ENCODE measurements around the gene OTUD3. TPM values are rescaled to one million over a fixed set of nuclear protein-coding genes. Genes with fewer than 3 reads are reported as not detected.

The OTUD3 gene
- total and polyA plus RNA-seq, 2 of the 4 experiments (the other 2 are of a cell fraction), result 2.9 to 3.1 TPM

DNA sequence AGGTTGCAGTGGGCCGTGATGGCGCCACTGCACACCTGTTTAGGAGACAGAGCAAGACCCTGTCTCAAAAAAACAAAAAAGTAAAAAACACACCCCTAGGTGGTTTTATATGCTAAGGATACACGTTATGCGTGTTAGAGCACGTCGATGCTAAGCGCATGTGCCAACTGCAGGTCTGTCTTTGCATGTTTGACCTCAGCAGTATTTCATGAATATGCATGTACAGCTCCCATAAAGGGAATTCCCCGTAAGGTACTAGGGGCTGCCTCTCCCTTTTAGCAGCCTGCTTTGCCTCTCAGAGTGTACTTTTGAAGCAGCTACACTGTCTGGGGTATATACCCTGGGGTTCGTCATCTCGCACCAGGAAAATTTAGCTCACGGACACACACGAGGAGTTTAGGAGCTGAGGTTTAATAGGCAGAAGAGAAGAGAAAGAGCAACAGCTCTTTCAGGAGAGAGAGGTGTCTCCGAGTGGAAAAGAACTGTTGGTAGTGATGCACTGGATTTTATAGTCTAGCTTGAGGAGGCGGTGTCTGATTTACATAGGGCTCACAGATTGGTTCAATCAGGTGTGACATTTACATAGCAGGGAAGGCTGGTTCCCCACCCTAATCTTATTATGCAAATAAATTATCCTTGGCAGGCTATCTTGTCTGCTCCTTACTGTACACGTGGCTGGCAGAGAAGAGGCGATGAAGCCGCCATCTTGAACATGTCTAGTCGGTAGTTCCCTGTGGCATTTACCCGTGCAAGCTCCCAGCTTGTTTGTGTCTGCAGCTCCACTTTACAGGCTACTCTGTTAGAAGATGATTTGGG is 4.2 kb upstream of the OTUD3 start:
- no peak overlapping the region for H2BK20ac ChIP-seq (ENCODE audit: low read depth, low read length)
- no peak overlapping the region for H3K4me3 ChIP-seq (ENCODE audit: insufficient read depth, low read depth, low read length)
- ATAC-seq (ENCODE audit: low read depth) (no peak), DNase-seq (no peak)
- H2AFZ ChIP-seq (replicated peaks; ENCODE audit: low read length, poor library complexity), result no peak overlapping the region
- H3K27me3 ChIP-seq (ENCODE audit: control insufficient read depth, insufficient read depth, low read length), result peaks cover 2% of the 10 kb centered on the region; the same call in 1 of the 2 replicates
- no peaks in the 10 kb centered on the region for H3K36me3 ChIP-seq (ENCODE audit: control insufficient read depth, insufficient read depth, low read length)
- no peak overlapping the region for H3K56ac ChIP-seq (ENCODE audit: extremely low read depth, insufficient read depth, low read length)
- no peak overlapping the region for H4K5ac ChIP-seq (ENCODE audit: low read depth, low read length)
- intact Hi-C loops (cut with micrococcal nuclease) (no loop called here), in situ Hi-C loops (cut with MboI; ENCODE audit: low sequenced_read_pairs) (no loop called here), dilution Hi-C loops (cut with HindIII; ENCODE audit: low sequenced_read_pairs, unreplicated experiment) (no loop called here)
- no TSS peak for BruUV-seq (replicated peaks)
- H2AK5ac ChIP-seq (ENCODE audit: low read depth, low read length), result no peak overlapping the region
- H3K18ac ChIP-seq (ENCODE audit: low read depth, low read length), result no peak overlapping the region
- TF ChIP-seq CTCF (conservative IDR thresholded peaks at IDR 0.05; ENCODE audit: low read depth, low read length) (no peak), MXI1 (IDR thresholded peaks at IDR 0.05; ENCODE audit: borderline replicate concordance, low read depth, low read length) (no peak), MAZ (IDR thresholded peaks at IDR 0.05; ENCODE audit: borderline replicate concordance, low read depth, low read length) (no peak), MAFK (IDR thresholded peaks at IDR 0.05; ENCODE audit: low read depth, low read length) (no peak), RAD21 (IDR thresholded peaks at IDR 0.05; ENCODE audit: low read length) (no peak)
- no peaks in the 10 kb centered on the region; the same call in 1 of the 2 replicates for H3K4me1 ChIP-seq (ENCODE audit: control insufficient read depth, insufficient read depth, low read length)
- H3K27ac ChIP-seq (ENCODE audit: insufficient read depth, low read length), result no peak overlapping the region
- H3K79me1 ChIP-seq (ENCODE audit: low read depth in 1 of 2, low read length in 2 of 2), result peaks cover 3% of the 10 kb centered on the region in 2 experiments
- H2BK15ac ChIP-seq (ENCODE audit: low read depth, low read length), result no peak overlapping the region
- ChIA-PET POLR2A (ENCODE audit: unreplicated experiment) (no interaction called here), CTCF (interaction anchor here (0.7 kb wide), 1 partner anchor 61 kb away, joined by 4 read pairs; no protein-coding TSS in a partner anchor)
- H3K9me3 ChIP-seq (ENCODE audit: control insufficient read depth, insufficient read depth, low read length), result no peaks in the 10 kb centered on the region
- H4K8ac ChIP-seq (ENCODE audit: low read depth in 2 of 2, low read length in 2 of 2), result no peak overlapping the region
- H3K4me2 ChIP-seq (ENCODE audit: low read depth, low read length), result no peak overlapping the region
- H2AK9ac ChIP-seq (replicated peaks; ENCODE audit: low read depth, low read length, poor library complexity), result no peak overlapping the region
- no peak overlapping the region for H3K23ac ChIP-seq (ENCODE audit: low read depth, low read length)
- no peak overlapping the region for H4K91ac ChIP-seq (ENCODE audit: insufficient read depth, low read depth, low read length)
- no peak overlapping the region for H3K4ac ChIP-seq (ENCODE audit: low read depth, low read length)
- H2BK5ac ChIP-seq (ENCODE audit: low read depth, low read length, poor library complexity, severe bottlenecking), result no peak overlapping the region
- H3K9ac ChIP-seq (ENCODE audit: low read depth, low read length), result no peak overlapping the region
- H4K20me1 ChIP-seq (ENCODE audit: insufficient read depth, low read length), result peaks cover 3% of the 10 kb centered on the region; the same call in 1 of the 2 replicates
- 96% methylated on average over 4 of the region's 19 CpGs; no CpG with 5 or more reads in 1 of the 2 experiments for WGBS, 2 experiments (ENCODE audit: extremely low coverage in 2 of 2, insufficient read length in 1 of 2)
- no peak overlapping the region for H3K14ac ChIP-seq (replicated peaks; ENCODE audit: low read depth, low read length)
- H2BK120ac ChIP-seq (ENCODE audit: low read depth, low read length), result no peak overlapping the region
- H3K9me1 ChIP-seq (ENCODE audit: insufficient read depth, low read length), result 0 out of 2 replicates have a peak, but pooled peaks cover 2% of the 10 kb centered on the region

Data from IMR-90 (cell line).